Mesenchymal stem cell (in vitro differentiated cells and primary cell): ENCODE data around the gene PKN1.
"Not testable (repeated sequence)": the region's sequence is repeated elsewhere in the genome, so short reads cannot be mapped to it uniquely, and the experiment has no call there.

Experiments
- DNase-seq: peaks from one replicate; pipeline ENCODE4 v3.0.0-alpha.2; 2013
- H2AFZ ChIP-seq: one replicate; pipeline ENCODE4 v1.6.1; 2013; ENCODE audit warnings: low read depth, mild to moderate bottlenecking, control low read depth, inconsistent platforms, low read length, moderate library complexity
- H2AK5ac ChIP-seq: 2 replicates; pipeline ENCODE4 v1.6.1; 2013; ENCODE audit warnings: low read length, moderate library complexity, mild to moderate bottlenecking, inconsistent platforms; ENCODE audit not compliant: severe bottlenecking
- H2BK120ac ChIP-seq: one replicate; pipeline ENCODE4 v1.6.1; 2013; ENCODE audit warnings: low read depth, mild to moderate bottlenecking, inconsistent platforms, low read length, moderate library complexity
- H2BK12ac ChIP-seq, 2 experiments: one replicate each; pipeline ENCODE4 v1.6.1; 2013; ENCODE audit warnings: inconsistent platforms in 2 of 2, low read length in 2 of 2, mild to moderate bottlenecking in 2 of 2, moderate library complexity in 2 of 2, control low read depth in 1 of 2
- H2BK15ac ChIP-seq: one replicate; pipeline ENCODE4 v1.6.1; 2013; ENCODE audit warnings: mild to moderate bottlenecking, low read depth, inconsistent platforms; ENCODE audit not compliant: poor library complexity, severe bottlenecking
- H2BK5ac ChIP-seq: 2 replicates; pipeline ENCODE4 v1.6.1; 2013; ENCODE audit warnings: low read depth, mild to moderate bottlenecking, low read length, control low read depth, inconsistent platforms; ENCODE audit not compliant: poor library complexity, severe bottlenecking
- H3K14ac ChIP-seq, 2 experiments: one replicate each; pipeline ENCODE4 v1.6.1; 2013; ENCODE audit warnings: inconsistent platforms in 2 of 2, low read length in 2 of 2, control low read depth in 1 of 2, mild to moderate bottlenecking in 1 of 2, moderate library complexity in 1 of 2
- H3K18ac ChIP-seq, 2 experiments: one replicate each; pipeline ENCODE4 v1.6.1; 2013; ENCODE audit warnings: inconsistent platforms in 2 of 2, low read length in 2 of 2, control low read depth in 1 of 2, low read depth in 1 of 2, mild to moderate bottlenecking in 1 of 2
- H3K23ac ChIP-seq, 2 experiments: one replicate each; pipeline ENCODE4 v1.6.1; 2013; ENCODE audit warnings: inconsistent platforms in 2 of 2, low read length in 2 of 2, mild to moderate bottlenecking in 2 of 2, moderate library complexity in 2 of 2, control low read depth in 1 of 2
- H3K27ac ChIP-seq: 2 replicates; pipeline ENCODE4 v1.5.1; 2013; ENCODE audit warnings: mild to moderate bottlenecking, moderate library complexity, low read length, control low read depth, inconsistent platforms; ENCODE audit not compliant: poor library complexity, severe bottlenecking
- H3K27me3 ChIP-seq, 2 experiments: 2 replicates each; pipeline versions ENCODE4 v1.6.1 to v1.7.0; 2013; ENCODE audit warnings: low read length in 2 of 2, mild to moderate bottlenecking in 2 of 2, moderate library complexity in 2 of 2, control low read depth in 1 of 2, inconsistent platforms in 1 of 2; ENCODE audit not compliant: control insufficient read depth in 1 of 2, insufficient read depth in 1 of 2
- H3K36me3 ChIP-seq, 2 experiments: 2 replicates each; pipeline versions ENCODE4 v1.6.1 to v1.7.0; 2013; ENCODE audit warnings: low read length in 2 of 2, control low read depth in 1 of 2, inconsistent platforms in 1 of 2, low read depth in 1 of 2, mild to moderate bottlenecking in 1 of 2; ENCODE audit not compliant: insufficient read depth in 2 of 2, control insufficient read depth in 1 of 2
- H3K4ac ChIP-seq, 2 experiments: one replicate each; pipeline ENCODE4 v1.6.1; 2013; ENCODE audit warnings: inconsistent platforms in 2 of 2, low read length in 2 of 2, mild to moderate bottlenecking in 2 of 2, moderate library complexity in 2 of 2, control low read depth in 1 of 2, low read depth in 1 of 2
- H3K4me1 ChIP-seq: 2 replicates; pipeline ENCODE4 v1.6.1; 2013; ENCODE audit warnings: low read depth, low read length, control low read depth; ENCODE audit not compliant: control insufficient read depth, insufficient read depth
- H3K4me2 ChIP-seq: 2 replicates; pipeline ENCODE4 v1.6.1; 2013; ENCODE audit warnings: low read length, mild to moderate bottlenecking, inconsistent platforms; ENCODE audit not compliant: poor library complexity, severe bottlenecking
- H3K4me3 ChIP-seq, 2 experiments: 2 replicates each; pipeline versions ENCODE4 v1.5.1 to v1.7.0; 2013; ENCODE audit warnings: low read length in 2 of 2, mild to moderate bottlenecking in 2 of 2, control low read depth in 1 of 2, low read depth in 1 of 2; ENCODE audit not compliant: insufficient read depth in 1 of 2
- H3K79me1 ChIP-seq: replicated peaks from 2 replicates; pipeline ENCODE4 v1.6.1; 2013; ENCODE audit warnings: mild to moderate bottlenecking, control low read depth, low read length, inconsistent platforms; ENCODE audit not compliant: poor library complexity, severe bottlenecking
- H3K9ac ChIP-seq: 2 replicates; pipeline ENCODE4 v1.7.0; 2013; ENCODE audit warnings: mild to moderate bottlenecking, low read length, moderate library complexity
- H3K9me3 ChIP-seq: 2 replicates; pipeline ENCODE4 v1.7.0; 2013; ENCODE audit warnings: mild to moderate bottlenecking, low read length; ENCODE audit not compliant: control insufficient read depth
- H4K8ac ChIP-seq: one replicate; pipeline ENCODE4 v1.6.1; 2013; ENCODE audit warnings: inconsistent platforms, mild to moderate bottlenecking, low read length, moderate library complexity
- H4K91ac ChIP-seq: one replicate; pipeline ENCODE4 v1.6.1; 2013; ENCODE audit warnings: mild to moderate bottlenecking, low read length, inconsistent platforms
- WGBS: methylation state at CpG from one replicate; pipeline ENCODE4 v1.1.7; 2013; ENCODE audit warnings: mixed read lengths; 5-methylcytosine and 5-hydroxymethylcytosine counted together

PKN1 gene

GRCh38 chr19:14502334-14503092 is 69.4 kb downstream of the PKN1 start:
- no peak overlapping the region for H2AFZ ChIP-seq
- no peak overlapping the region for H3K23ac ChIP-seq
- no peaks in the 10 kb centered on the region for H3K27me3 ChIP-seq
- H3K14ac ChIP-seq: no peak overlapping the region
- no peak overlapping the region for H2BK12ac ChIP-seq
- H2BK5ac ChIP-seq: no peak overlapping the region
- no peak overlapping the region for H3K4ac ChIP-seq
- no peak for DNase-seq
- H3K9ac ChIP-seq: no peak overlapping the region
- H2BK15ac ChIP-seq: no peak overlapping the region
- WGBS: 73% methylated on average over 11 of the region's 11 CpGs
- H3K36me3 ChIP-seq: no peaks in the 10 kb centered on the region
- H3K9me3 ChIP-seq: no peaks in the 10 kb centered on the region
- no peak overlapping the region for H3K18ac ChIP-seq
- H2BK120ac ChIP-seq: no peak overlapping the region
- no peak overlapping the region for H4K8ac ChIP-seq
- no peaks in the 10 kb centered on the region for H3K79me1 ChIP-seq
- peaks cover 19% of the 10 kb centered on the region for H3K4me1 ChIP-seq
- no peak overlapping the region for H4K91ac ChIP-seq
- no peak overlapping the region for H3K4me3 ChIP-seq
- no peak overlapping the region for H3K4me2 ChIP-seq
- H3K27ac ChIP-seq: no peak overlapping the region
- H2AK5ac ChIP-seq: no peak overlapping the region

GRCh38 chr19:14503285-14503684 is 70.2 kb downstream of the PKN1 start:
- no peak for DNase-seq
- Histone ChIP-seq H3K14ac (no peak overlapping the region), H3K18ac (no peak overlapping the region), H4K91ac (no peak overlapping the region), H2BK5ac (no peak overlapping the region), H3K27me3 (no peaks in the 10 kb centered on the region), H2AFZ (no peak overlapping the region), H3K27ac (no peak overlapping the region), H2BK12ac (no peak overlapping the region), H2AK5ac (no peak overlapping the region), H4K8ac (no peak overlapping the region), H3K9ac (no peak overlapping the region), H3K4me2 (no peak overlapping the region), H2BK120ac (no peak overlapping the region), H3K9me3 (no peaks in the 10 kb centered on the region), H3K23ac (no peak overlapping the region), H3K4me3 (no peak overlapping the region), H3K36me3 (no peaks in the 10 kb centered on the region), H3K79me1 (no peaks in the 10 kb centered on the region), H2BK15ac (no peak overlapping the region), H3K4ac (no peak overlapping the region), H3K4me1 (peaks cover 18% of the 10 kb centered on the region)
- 75% methylated on average over 1 of the region's 1 CpG for WGBS

- H3K9ac ChIP-seq, H2BK15ac ChIP-seq, H2AK5ac ChIP-seq, H3K27ac ChIP-seq, H2BK120ac ChIP-seq, H4K91ac ChIP-seq, H3K4me3 ChIP-seq, H2AFZ ChIP-seq, H3K4ac ChIP-seq, DNase-seq, H3K9me3 ChIP-seq, H4K8ac ChIP-seq, H3K14ac ChIP-seq, H3K27me3 ChIP-seq, H2BK12ac ChIP-seq, H3K18ac ChIP-seq, H3K79me1 ChIP-seq, H3K4me2 ChIP-seq, H3K23ac ChIP-seq, H2BK5ac ChIP-seq, H3K36me3 ChIP-seq: not testable (repeated sequence)
- H3K4me1 ChIP-seq: peaks cover 18% of the 10 kb centered on the region
- WGBS: 88% methylated on average over 8 of the region's 8 CpGs
Measured at GRCh38 chr19:14504575-14504974, 71.5 kb downstream of the PKN1 start.

- Histone ChIP-seq H3K14ac (no peak overlapping the region), H3K4me3 (no peak overlapping the region), H3K9me3 (no peaks in the 10 kb centered on the region), H2BK5ac (peak overlapping the region; percentile 77), H3K27ac (peak overlapping the region; percentile 76), H3K79me1 (no peaks in the 10 kb centered on the region), H4K91ac (peak overlapping the region; percentile 64), H3K4ac (peak overlapping the region; percentile 32 to 66), H4K8ac (peak overlapping the region; percentile 94), H3K18ac (peak overlapping the region; percentile 77 to 89), H2BK12ac (peak overlapping the region; percentile 67 to 74), H3K27me3 (no peaks in the 10 kb centered on the region), H2BK15ac (peak overlapping the region; percentile 89), H2AK5ac (peak overlapping the region; percentile 76), H3K23ac (peak overlapping the region in 1 of 2 experiments; percentile 75), H3K4me1 (peaks cover 18% of the 10 kb centered on the region), H3K36me3 (no peaks in the 10 kb centered on the region), H3K9ac (peak overlapping the region; percentile 70), H2BK120ac (peak overlapping the region; percentile 59), H2AFZ (peak overlapping the region; percentile 79), H3K4me2 (no peak overlapping the region)
- 13% methylated on average over 15 of the region's 19 CpGs for WGBS
- peak; percentile 86 for DNase-seq
Measured at GRCh38 chr19:14505488-14506239, 72.6 kb downstream of the PKN1 start.
